Hematopoietic multipotent progenitor cell treated with erythropoietin and hydrocortisone succinate and interleukin-3 and kit ligand, for 17 days (in vitro differentiated cells): ENCODE measurements around the gene RCE1.

Experiments used
- DNase-seq: peaks from one replicate; pipeline ENCODE4 v3.0.0-alpha.2; 2015; ENCODE audit warnings: low spot score

RCE1 gene

DNA sequence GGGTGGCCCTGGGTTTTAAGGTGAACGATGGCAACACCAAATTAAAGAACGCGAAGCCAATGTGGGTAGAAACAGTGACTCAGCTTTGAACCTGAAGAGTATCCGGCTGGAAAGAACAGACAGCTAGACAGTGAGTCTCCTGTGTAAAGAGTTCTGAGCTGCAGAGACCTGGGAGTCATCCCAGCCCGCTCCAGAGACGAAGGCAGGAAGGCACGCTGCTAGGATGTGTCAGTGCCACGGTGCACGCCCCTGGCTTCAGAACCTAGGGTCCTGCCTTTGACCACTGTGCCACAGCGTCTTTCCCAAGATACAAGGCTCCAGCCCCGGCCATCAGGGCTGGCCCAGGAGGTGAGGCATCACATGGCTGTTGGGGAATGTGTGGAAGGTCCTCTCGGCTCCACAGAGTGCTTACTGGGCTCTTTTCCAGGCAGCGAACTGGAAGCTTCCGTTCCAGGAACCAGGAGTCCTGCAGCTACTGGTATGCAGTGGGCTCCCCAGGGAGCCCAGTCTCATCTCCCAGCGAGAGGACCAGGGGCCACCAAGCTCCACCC, 43.5 kb downstream of the RCE1 start:
- DNase-seq = no peak

- no peak for DNase-seq
These were observed 44.3 kb downstream of the RCE1 start for GRCh38 chr11:66887526-66887925.

DNA sequence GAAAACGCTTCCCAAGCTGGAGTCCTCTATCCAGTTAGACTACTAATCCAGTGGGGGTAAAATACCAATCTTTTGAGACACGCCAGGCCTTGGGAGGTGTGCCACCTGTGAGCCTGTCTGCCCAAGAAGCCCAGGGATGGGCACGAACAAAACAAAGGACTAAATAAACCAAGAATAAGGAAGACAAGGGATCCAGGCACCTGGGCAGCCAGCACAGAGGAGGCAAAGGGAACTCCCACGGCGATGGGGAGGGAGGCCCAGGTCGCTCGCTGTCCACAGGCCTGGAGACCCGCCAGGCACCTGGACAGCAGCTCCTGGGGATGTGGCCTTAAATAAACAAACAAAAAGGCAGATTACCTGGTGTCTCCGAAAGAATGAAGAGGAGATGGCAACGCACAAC, 45.0 kb downstream of the RCE1 start:
- no peak for DNase-seq

GRCh38 chr11:66889960-66890359, 46.7 kb downstream of the RCE1 start:
- DNase-seq = no peak

- peak; percentile 95 for DNase-seq
These were observed 48.8 kb downstream of the RCE1 start for GRCh38 chr11:66891851-66892660.

GRCh38 chr11:66892911-66893310, 49.7 kb downstream of the RCE1 start:
- no peak for DNase-seq

DNA sequence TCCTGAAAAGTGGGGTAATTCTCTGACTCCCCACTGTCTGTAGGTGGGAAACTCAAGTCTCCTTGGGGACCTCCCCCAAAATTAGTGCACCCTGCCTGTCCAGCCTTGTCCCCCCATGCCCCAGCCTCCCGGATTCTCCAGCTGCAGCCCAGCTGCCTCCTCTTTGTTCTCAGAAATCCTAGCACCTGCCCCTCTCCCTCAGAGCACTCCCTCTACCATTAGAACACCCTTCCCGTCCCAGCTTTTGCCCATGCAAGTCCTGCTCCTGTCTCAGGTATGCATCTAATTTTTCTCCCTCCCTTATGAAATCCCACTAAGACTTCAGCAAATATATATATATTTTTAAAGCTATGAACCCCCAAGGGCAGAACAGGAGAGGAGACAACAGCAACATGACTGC, 50.9 kb downstream of the RCE1 start:
- no peak for DNase-seq
